H9 (cell line): Measurements from ENCODE around the gene HOXB8. TPM values are rescaled to one million over a fixed set of nuclear protein-coding genes. Genes with fewer than 3 reads are reported as not detected.
A peak's percentile ranks its signal among the peaks of the same experiment; 100 is the strongest.

Experiments used
- DNase-seq: peaks from one replicate; pipeline ENCODE4 v3.0.0-alpha.2; 2017
- H2AFZ ChIP-seq: one replicate; pipeline ENCODE4 v1.6.1; 2013; ENCODE audit warnings: mild to moderate bottlenecking, low read length, control low read depth, moderate library complexity
- H2AK5ac ChIP-seq: 2 replicates; pipeline ENCODE4 v1.6.1; 2013; ENCODE audit warnings: low read length, control low read depth, mixed read lengths; ENCODE audit not compliant: insufficient read length
- H2BK120ac ChIP-seq: one replicate; pipeline ENCODE4 v1.6.1; 2013; ENCODE audit warnings: low read depth, mild to moderate bottlenecking, low read length, control low read depth, inconsistent platforms; ENCODE audit not compliant: poor library complexity, severe bottlenecking
- H2BK12ac ChIP-seq: 2 replicates; pipeline ENCODE4 v1.6.1; 2013; ENCODE audit warnings: low read length, control low read depth, mixed read lengths, low read depth; ENCODE audit not compliant: insufficient read length
- H2BK15ac ChIP-seq: 2 replicates; pipeline ENCODE4 v1.6.1; 2013; ENCODE audit warnings: low read depth, low read length, control low read depth
- H2BK20ac ChIP-seq: one replicate; pipeline ENCODE4 v1.6.1; 2013; ENCODE audit warnings: low read depth, mild to moderate bottlenecking, low read length, control low read depth, inconsistent platforms; ENCODE audit not compliant: poor library complexity, severe bottlenecking
- H2BK5ac ChIP-seq: 2 replicates; pipeline ENCODE4 v1.6.1; 2013; ENCODE audit warnings: low read length, control low read depth, mixed read lengths; ENCODE audit not compliant: insufficient read length
- H3K14ac ChIP-seq: 2 replicates; pipeline ENCODE4 v1.6.1; 2013; ENCODE audit warnings: low read length, control low read depth; ENCODE audit not compliant: insufficient read depth
- H3K18ac ChIP-seq: 2 replicates; pipeline ENCODE4 v1.6.1; 2013; ENCODE audit warnings: low read depth, mild to moderate bottlenecking, mixed read lengths, low read length, control low read depth; ENCODE audit not compliant: insufficient read length
- H3K23ac ChIP-seq: 2 replicates; pipeline ENCODE4 v1.6.1; 2013; ENCODE audit warnings: low read length, control low read depth, mixed read lengths, low read depth; ENCODE audit not compliant: insufficient read length
- H3K23me2 ChIP-seq: 2 replicates; pipeline ENCODE4 v1.6.1; 2013; ENCODE audit warnings: low read depth, mild to moderate bottlenecking, mixed read lengths, low read length, control low read depth; ENCODE audit not compliant: insufficient read length, poor library complexity, severe bottlenecking
- H3K27ac ChIP-seq: 2 replicates; pipeline ENCODE4 v1.5.1; 2013; ENCODE audit warnings: low read length, control low read depth, mixed read lengths, low read depth; ENCODE audit not compliant: insufficient read length
- H3K27me3 ChIP-seq: 2 replicates; pipeline ENCODE4 v1.6.1; 2013; ENCODE audit warnings: low read length, control low read depth, inconsistent platforms; ENCODE audit not compliant: insufficient read depth
- H3K4ac ChIP-seq: 2 replicates; pipeline ENCODE4 v1.6.1; 2013; ENCODE audit warnings: low read depth, mild to moderate bottlenecking, control low read depth, inconsistent platforms, low read length, moderate library complexity
- H3K4me1 ChIP-seq: 2 replicates; pipeline ENCODE4 v1.6.1; 2013; ENCODE audit warnings: low read length, control low read depth, inconsistent platforms; ENCODE audit not compliant: insufficient read depth
- H3K4me2 ChIP-seq: 2 replicates; pipeline ENCODE4 v1.6.1; 2013; ENCODE audit warnings: low read length, control low read depth, mixed read lengths; ENCODE audit not compliant: insufficient read length, insufficient read depth
- H3K56ac ChIP-seq: 2 replicates; pipeline ENCODE4 v1.6.1; 2013; ENCODE audit warnings: low read depth, mild to moderate bottlenecking, mixed read lengths, low read length, control low read depth; ENCODE audit not compliant: insufficient read length
- H3K79me1 ChIP-seq: 2 replicates; pipeline ENCODE4 v1.6.1; 2013; ENCODE audit warnings: low read depth, mild to moderate bottlenecking, moderate library complexity, low read length, control low read depth, inconsistent platforms; ENCODE audit not compliant: insufficient read depth, poor library complexity, severe bottlenecking
- H3K79me2 ChIP-seq: 2 replicates; pipeline ENCODE4 v1.6.1; 2013; ENCODE audit warnings: low read length, control low read depth, inconsistent platforms; ENCODE audit not compliant: insufficient read depth
- H3K9ac ChIP-seq: 2 replicates; pipeline ENCODE4 v1.6.1; 2013; ENCODE audit warnings: low read length, control low read depth, mixed read lengths; ENCODE audit not compliant: insufficient read length; ENCODE audit errors: extremely low read depth
- H3K9me3 ChIP-seq: one replicate; pipeline ENCODE4 v1.6.1; 2013; ENCODE audit warnings: low read depth, low read length, inconsistent platforms; ENCODE audit not compliant: control insufficient read depth
- H3T11ph ChIP-seq: one replicate; pipeline ENCODE4 v1.6.1; 2013; ENCODE audit warnings: mild to moderate bottlenecking, low read length, control low read depth, inconsistent platforms
- H4K20me1 ChIP-seq: one replicate; pipeline ENCODE4 v1.6.1; 2013; ENCODE audit not compliant: control insufficient read depth, insufficient read length, insufficient read depth
- H4K5ac ChIP-seq: 2 replicates; pipeline ENCODE4 v1.6.1; 2013; ENCODE audit warnings: low read depth, mild to moderate bottlenecking, mixed read lengths, low read length, control low read depth; ENCODE audit not compliant: insufficient read length
- H4K8ac ChIP-seq: replicated peaks from 2 replicates; pipeline ENCODE4 v1.6.1; 2013; ENCODE audit warnings: low read length, control low read depth, mixed read lengths, low read depth; ENCODE audit not compliant: insufficient read length
- H4K91ac ChIP-seq: 2 replicates; pipeline ENCODE4 v1.6.1; 2013; ENCODE audit warnings: low read depth, mild to moderate bottlenecking, moderate library complexity, mixed read lengths, low read length, control low read depth; ENCODE audit not compliant: insufficient read length
- H3K27ac Mint-ChIP-seq, 3 experiments: 2 replicates in 2 of 3; 3 replicates in 1 of 3; pipeline ENCODE4 v1.8.0; 2020 to 2021; ENCODE audit warnings: mixed read lengths in 3 of 3, mild to moderate bottlenecking in 1 of 3, moderate library complexity in 1 of 3
- H3K27me3 Mint-ChIP-seq: 2 replicates; pipeline ENCODE4 v1.8.0; 2021; ENCODE audit warnings: low read depth, mild to moderate bottlenecking, moderate library complexity, mixed read lengths
- H3K36me3 Mint-ChIP-seq, 3 experiments: 2 replicates in 2 of 3; 3 replicates in 1 of 3; pipeline ENCODE4 v1.8.0; 2020 to 2021; ENCODE audit warnings: low read depth in 3 of 3, mixed read lengths in 3 of 3; ENCODE audit not compliant: insufficient read depth in 1 of 3
- H3K4me1 Mint-ChIP-seq, 2 experiments: 2 replicates each; pipeline ENCODE4 v1.8.0; 2020; ENCODE audit warnings: mixed read lengths in 2 of 2
- H3K4me3 Mint-ChIP-seq, 2 experiments: 2 replicates in 1 of 2; 3 replicates in 1 of 2; pipeline ENCODE4 v1.8.0; 2020 to 2021; ENCODE audit warnings: mild to moderate bottlenecking in 2 of 2, mixed read lengths in 2 of 2, moderate library complexity in 1 of 2
- H3K9me3 Mint-ChIP-seq, 2 experiments: 2 replicates in 1 of 2; 3 replicates in 1 of 2; pipeline ENCODE4 v1.8.0; 2020; ENCODE audit warnings: mild to moderate bottlenecking in 2 of 2, mixed read lengths in 2 of 2, moderate library complexity in 1 of 2
- CTCF ChIP-seq: fragments of 200-600 bp; sonication (generic); conservative IDR thresholded peaks from 3 replicates; pipeline ENCODE4 v1.8.0; 2021; ENCODE audit warnings: antibody characterized with exemption, mild to moderate bottlenecking
- WGBS: extraction: QIAGEN DNeasy Blood & Tissue Kit; methylation state at CpG from one replicate; pipeline ENCODE4 v1.1.7; 2013; ENCODE audit warnings: missing lambda C conversion rate, low lambda C conversion rate, mixed read lengths; ENCODE audit not compliant: insufficient read length; ENCODE audit errors: extremely low coverage; 5-methylcytosine and 5-hydroxymethylcytosine counted together
- total RNA-seq: library from RNA; stranded (reverse); gene quantifications from 2 replicates; pipeline ENCODE4 v1.2.1, GENCODE V29; 2021

Gene HOXB8
- total RNA-seq, 1 experiment from 2014 or later, result not detected

GRCh38 chr17:48631693-48632578 lies 16.8 kb upstream of the HOXB8 start:
- Histone ChIP-seq H3K23me2 (no peaks in the 10 kb centered on the region), H3K14ac (no peak overlapping the region), H3K4ac (no peak overlapping the region), H4K20me1 (no peaks in the 10 kb centered on the region), H2AK5ac (no peak overlapping the region), H3K9me3 (no peaks in the 10 kb centered on the region), H3K9ac (no peak overlapping the region), H3K79me1 (no peaks in the 10 kb centered on the region), H4K8ac (no peak overlapping the region), H3K23ac (no peak overlapping the region), H3K27me3 (peaks cover 97% of the 10 kb centered on the region), H3K4me2 (no peak overlapping the region), H3K18ac (no peak overlapping the region), H3T11ph (no peak overlapping the region), H4K5ac (no peak overlapping the region), H2AFZ (no peak overlapping the region), H3K4me1 (no peaks in the 10 kb centered on the region; the same call in 1 of the 2 replicates), H3K79me2 (no peaks in the 10 kb centered on the region; the same call in 1 of the 2 replicates), H2BK5ac (no peak overlapping the region), H3K27ac (no peak overlapping the region), H2BK15ac (no peak overlapping the region), H2BK120ac (no peak overlapping the region), H3K56ac (no peak overlapping the region), H2BK20ac (no peak overlapping the region), H2BK12ac (no peak overlapping the region), H4K91ac (no peak overlapping the region)
- Mint-ChIP-seq H3K4me3 (no peak overlapping the region), H3K9me3 (peaks cover 4 to 17% of the 10 kb centered on the region in 2 experiments), H3K27ac (no peak overlapping the region), H3K36me3 (peaks cover 0 to 1% (median 0%) of the 10 kb centered on the region in 3 experiments; a peak in 2 of 7 replicates), H3K27me3 (peaks cover 100% of the 10 kb centered on the region), H3K4me1 (peaks cover 2 to 7% of the 10 kb centered on the region in 2 experiments; a peak in 2 of 4 replicates)
- WGBS, result no CpG with 5 or more reads among the region's 7 CpGs
- peak; percentile 30 for DNase-seq
- TF ChIP-seq CTCF, result no peak
